HL-60/S4 (cell line): ENCODE data around the gene MOB4.
"Not testable (repeated sequence)": the region's sequence is repeated elsewhere in the genome, so short reads cannot be mapped to it uniquely, and the experiment has no call there.

Experiments
- in situ Hi-C: fragments of 300-500 bp; cut with MboI; formaldehyde crosslinking; loops from 2 replicates; pipeline ENCODE4 v1.14.3; 2022; ENCODE audit warnings: low sequenced_read_pairs

Gene MOB4

DNA sequence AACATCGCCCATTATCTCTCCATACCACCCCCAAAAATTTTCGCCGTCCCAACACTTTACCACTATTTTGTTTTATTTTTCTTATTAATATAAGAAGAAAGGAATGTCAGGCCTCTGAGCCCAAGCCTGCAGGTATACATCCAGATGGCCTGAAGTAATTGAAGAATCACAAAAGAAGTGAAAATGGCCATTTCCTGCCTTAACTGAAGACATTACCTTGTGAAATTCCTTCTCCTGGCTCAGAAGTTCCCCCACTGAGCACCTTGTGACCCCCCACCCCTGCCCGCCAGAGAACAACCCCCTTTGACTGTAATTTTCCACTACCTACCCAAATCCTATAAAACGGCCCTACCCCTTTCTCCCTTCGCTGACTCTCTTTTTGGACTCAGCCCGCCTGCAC lies 71.4 kb downstream of the MOB4 start:
- in situ Hi-C loops, result not testable (repeated sequence)

DNA sequence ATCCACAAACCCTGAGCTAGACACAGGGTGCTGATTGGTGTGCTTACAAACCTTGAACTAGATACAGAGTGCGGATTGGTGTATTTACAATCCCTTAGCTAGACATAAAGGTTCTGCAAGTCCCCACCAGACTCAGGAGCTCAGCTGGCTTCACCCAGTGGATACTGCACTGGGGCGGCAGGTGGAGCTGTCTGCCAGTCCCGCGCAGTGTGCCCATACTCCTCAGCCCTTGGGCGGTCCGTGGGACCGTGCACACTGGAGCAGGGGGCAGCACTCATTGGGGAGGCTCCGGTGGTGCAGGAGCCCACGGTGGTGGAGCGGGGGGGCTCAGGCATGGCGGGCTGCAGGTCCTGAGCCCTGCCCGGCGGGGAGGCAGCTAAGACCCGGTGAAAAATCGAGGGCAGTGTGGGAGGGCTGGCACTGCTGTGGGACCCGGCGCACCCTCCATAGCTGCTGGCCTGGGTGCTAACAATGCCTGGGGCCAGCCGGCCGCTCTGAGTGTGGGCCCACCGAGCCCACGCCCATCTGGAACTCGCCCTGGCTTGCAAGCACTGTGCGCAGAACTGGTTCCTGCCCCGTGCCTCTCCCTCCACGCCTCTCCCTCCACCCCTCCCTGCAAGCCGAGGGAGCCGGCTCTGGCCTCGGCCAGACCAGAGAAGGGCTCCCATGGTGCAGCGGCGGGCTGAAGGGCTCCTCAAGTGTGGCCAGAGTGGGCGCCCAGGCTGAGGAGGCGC lies 75.6 kb downstream of the MOB4 start:
- in situ Hi-C loops, result no loop called here

DNA sequence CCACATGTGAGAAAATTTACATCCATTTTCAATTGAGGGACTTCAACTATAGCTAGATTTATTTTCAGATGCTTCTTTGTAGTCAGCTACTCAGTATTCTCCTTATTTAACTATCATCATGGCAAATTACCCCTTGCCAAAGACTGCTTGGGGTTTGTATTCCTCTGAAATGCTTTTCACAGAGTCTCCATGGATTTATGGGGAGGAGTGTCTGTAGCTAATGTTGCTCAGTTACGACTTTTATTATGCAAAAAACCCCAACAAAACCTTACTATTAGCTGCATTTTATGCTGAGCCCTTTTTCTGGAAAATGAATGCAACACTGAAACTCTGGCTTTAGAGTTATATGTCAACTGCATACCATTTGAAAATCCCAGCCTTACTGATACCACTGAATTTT lies 80.9 kb downstream of the MOB4 start:
- in situ Hi-C loops, result no loop called here

DNA sequence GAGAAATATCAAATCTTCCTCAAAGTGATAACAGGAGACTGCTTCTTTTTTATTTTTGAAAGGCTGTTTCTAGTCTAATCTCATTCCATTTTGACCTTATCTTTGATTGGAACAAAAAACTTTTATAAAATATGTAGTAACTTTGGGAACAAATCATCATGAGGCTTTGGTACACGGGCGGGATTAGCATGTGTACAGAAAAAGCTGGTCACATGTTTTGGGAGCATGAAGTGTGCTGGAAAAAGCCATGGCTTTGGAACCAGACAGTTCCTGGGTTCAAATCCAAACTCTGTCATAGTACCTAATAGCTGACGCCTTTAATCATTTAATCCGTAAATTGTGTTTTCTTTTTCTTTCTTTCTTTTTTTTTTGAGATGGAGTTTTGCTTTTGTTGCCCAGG lies 81.3 kb downstream of the MOB4 start:
- in situ Hi-C loops, result no loop called here

DNA sequence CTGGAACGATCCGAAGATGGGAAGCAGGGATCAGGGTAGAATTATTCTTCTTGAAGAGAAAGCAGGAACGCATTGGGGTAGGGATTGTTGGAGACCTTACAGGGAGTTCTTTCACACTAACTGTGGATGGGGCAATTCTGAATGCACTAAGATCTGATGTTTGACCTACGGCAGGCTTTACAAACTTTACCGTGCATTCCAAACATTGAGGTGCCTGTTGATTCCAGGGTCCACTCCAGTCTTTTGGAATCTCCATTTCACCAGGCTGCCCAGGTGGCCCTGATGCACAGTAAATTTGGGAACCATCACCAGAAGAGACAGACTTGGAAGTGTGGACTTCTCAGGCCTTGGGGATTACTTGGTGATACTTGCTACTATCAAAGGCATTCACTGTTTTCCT lies 82.6 kb downstream of the MOB4 start:
- in situ Hi-C loops, result no loop called here

DNA sequence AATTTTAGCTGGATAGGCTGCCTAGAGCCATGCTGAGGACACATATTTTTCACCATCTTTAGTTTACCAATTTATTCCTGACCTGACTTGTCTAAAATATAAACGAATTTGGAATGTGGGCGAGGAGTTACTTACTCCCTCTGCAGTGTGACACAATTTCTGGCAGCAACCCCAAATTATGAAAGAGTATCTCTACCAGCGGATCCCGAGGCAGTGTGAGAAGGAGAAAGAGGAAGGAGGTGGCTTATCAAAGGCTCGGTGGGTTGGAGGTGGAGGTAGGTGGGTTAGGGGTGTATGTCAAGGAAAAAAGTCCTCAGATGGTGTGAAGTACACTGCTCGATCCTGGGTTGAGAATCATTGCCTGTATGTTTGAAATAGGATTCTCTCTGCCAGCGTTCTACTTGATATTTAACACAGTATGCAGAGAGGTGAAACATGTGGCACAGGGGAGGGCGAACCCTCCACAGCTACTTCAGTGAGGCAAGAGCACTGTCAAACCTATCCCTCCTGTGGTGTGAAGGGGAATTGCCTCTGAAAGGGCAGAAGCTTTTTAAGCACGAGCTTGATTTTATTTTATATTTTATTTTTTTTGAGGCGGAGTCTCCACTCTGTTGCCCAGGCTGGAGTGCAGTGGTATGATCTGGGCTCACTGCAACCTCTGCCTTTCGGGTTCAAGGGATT lies 83.6 kb downstream of the MOB4 start:
- in situ Hi-C loops, result no loop called here

DNA sequence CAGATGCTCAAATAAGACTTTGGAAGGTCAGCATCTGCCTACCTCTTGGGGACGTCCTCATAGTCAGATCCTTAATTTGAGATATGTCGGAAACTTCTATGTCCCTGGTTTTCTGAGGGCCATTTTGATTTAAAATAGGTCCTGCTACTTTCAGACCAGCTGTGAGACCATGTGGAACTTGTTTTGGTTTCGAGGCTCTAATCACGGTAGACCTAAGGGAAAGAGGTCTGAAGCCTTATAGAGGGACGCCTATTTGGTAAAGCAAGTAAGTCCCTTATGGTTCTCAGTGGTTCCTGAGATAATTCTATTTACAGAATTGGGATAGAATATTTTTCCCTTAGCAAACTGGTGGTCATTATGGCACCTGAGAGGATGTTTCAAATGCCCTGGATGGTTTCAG lies 84.4 kb downstream of the MOB4 start:
- in situ Hi-C loops, result no loop called here

DNA sequence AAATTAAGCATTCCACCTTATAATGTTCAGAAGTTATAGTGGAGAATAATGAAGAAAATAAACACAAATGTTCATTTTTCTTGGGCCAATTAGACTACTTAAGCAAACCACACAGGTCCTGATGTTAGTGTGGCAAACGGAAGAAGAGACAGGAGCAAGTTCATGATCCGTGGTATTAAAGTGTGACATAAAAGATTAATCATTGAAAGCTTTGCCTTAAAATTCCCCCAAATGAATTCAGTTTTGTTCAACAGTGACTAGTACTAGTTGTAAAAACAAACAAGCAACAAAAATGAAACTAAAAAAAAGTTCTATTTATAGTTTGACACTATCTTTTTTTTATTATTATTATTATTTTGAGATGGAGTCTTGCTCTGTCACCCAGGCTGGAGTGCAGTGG lies 85.9 kb downstream of the MOB4 start:
- in situ Hi-C loops, result no loop called here
